Measurements from ENCODE around the gene CARMIL1.
"Not testable (repeated sequence)": the region's sequence is repeated elsewhere in the genome, so short reads cannot be mapped to it uniquely, and the experiment has no call there.

The CARMIL1 gene

GRCh38 chr6:25442898-25443297 lies 163.7 kb downstream of the CARMIL1 start (continued):
- TF ChIP-seq, protein P1, sequence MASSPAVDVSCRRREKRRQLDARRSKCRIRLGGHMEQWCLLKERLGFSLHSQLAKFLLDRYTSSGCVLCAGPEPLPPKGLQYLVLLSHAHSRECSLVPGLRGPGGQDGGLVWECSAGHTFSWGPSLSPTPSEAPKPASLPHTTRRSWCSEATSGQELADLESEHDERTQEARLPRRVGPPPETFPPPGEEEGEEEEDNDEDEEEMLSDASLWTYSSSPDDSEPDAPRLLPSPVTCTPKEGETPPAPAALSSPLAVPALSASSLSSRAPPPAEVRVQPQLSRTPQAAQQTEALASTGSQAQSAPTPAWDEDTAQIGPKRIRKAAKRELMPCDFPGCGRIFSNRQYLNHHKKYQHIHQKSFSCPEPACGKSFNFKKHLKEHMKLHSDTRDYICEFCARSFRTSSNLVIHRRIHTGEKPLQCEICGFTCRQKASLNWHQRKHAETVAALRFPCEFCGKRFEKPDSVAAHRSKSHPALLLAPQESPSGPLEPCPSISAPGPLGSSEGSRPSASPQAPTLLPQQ (tag by site-specific recombination; IDR thresholded peaks at IDR 0.05): 0 out of 2 replicates have a peak, but pooled peaks have one; percentile 51
- no peak for TF ChIP-seq ZNF404 (tag by site-specific recombination; IDR thresholded peaks at IDR 0.05)
- TF ChIP-seq ZNF654 (tag by site-specific recombination; IDR thresholded peaks at IDR 0.05; ENCODE audit: low read depth): no peak
- TF ChIP-seq ZNF433 (tag by site-specific recombination; IDR thresholded peaks at IDR 0.05; ENCODE audit: low read depth): no peak
- TF ChIP-seq ZNF558 (tag by site-specific recombination; IDR thresholded peaks at IDR 0.05): no peak
- TF ChIP-seq OSR2 (tag by site-specific recombination; IDR thresholded peaks at IDR 0.05): peak; percentile 32; the same call in 1 of the 2 replicates

GRCh38 chr6:25444521-25444920 lies 165.3 kb downstream of the CARMIL1 start:
- H3K36me3 ChIP-seq (ENCODE audit: control insufficient read depth in 2 of 2, insufficient read depth in 1 of 2, low read length in 2 of 2); H3K9me3 ChIP-seq (ENCODE audit: control insufficient read depth, insufficient read depth, low read depth, low read length); H3K27ac ChIP-seq (ENCODE audit: extremely low read depth, low read depth, low read length); H3K4me3 ChIP-seq (ENCODE audit: low read depth, low read length); POLR2A ChIA-PET; H3K4me1 ChIP-seq (ENCODE audit: control insufficient read depth, insufficient read depth, low read length); CTCF ChIA-PET: not testable (repeated sequence)
- TF ChIP-seq ZNF146 (tag by site-specific recombination; IDR thresholded peaks at IDR 0.05): peak; percentile 85

- Histone ChIP-seq H3K27ac (ENCODE audit: extremely low read depth, low read depth, low read length) (no peak overlapping the region), H3K4me3 (ENCODE audit: low read depth, low read length) (no peak overlapping the region), H3K4me1 (ENCODE audit: control insufficient read depth, insufficient read depth, low read length) (peaks cover 16% of the 10 kb centered on the region), H3K9me3 (ENCODE audit: control insufficient read depth, insufficient read depth, low read depth, low read length) (no peaks in the 10 kb centered on the region), H3K36me3 (ENCODE audit: control insufficient read depth in 2 of 2, insufficient read depth in 1 of 2, low read length in 2 of 2) (no peaks in the 10 kb centered on the region)
- ChIA-PET CTCF (interaction anchor here (0.6 to 2.4 kb wide), 2 partner anchors 10 to 168 kb away, joined by 3 to 6 read pairs; partner anchors contain the start of gene CARMIL1), POLR2A (interaction anchor here (0.6 kb wide), 1 partner anchor 51 kb away, joined by 3 read pairs; no protein-coding TSS in a partner anchor)
- TF ChIP-seq HOXA7 (CRISPR knock-in tag; IDR thresholded peaks at IDR 0.05; ENCODE audit: borderline replicate concordance) (no peak), AEBP2 (tag by site-specific recombination; IDR thresholded peaks at IDR 0.05; ENCODE audit: borderline replicate concordance) (no peak), ZNF791 (tag by site-specific recombination; IDR thresholded peaks at IDR 0.05) (no peak), ZNF423 (tag by site-specific recombination; IDR thresholded peaks at IDR 0.05) (no peak), ZNF747 (tag by site-specific recombination; IDR thresholded peaks at IDR 0.05) (no peak), ZNF658 (tag by site-specific recombination; IDR thresholded peaks at IDR 0.05) (no peak), ZNF596 (tag by site-specific recombination; IDR thresholded peaks at IDR 0.05) (no peak)
- TF ChIP-seq, protein P2, sequence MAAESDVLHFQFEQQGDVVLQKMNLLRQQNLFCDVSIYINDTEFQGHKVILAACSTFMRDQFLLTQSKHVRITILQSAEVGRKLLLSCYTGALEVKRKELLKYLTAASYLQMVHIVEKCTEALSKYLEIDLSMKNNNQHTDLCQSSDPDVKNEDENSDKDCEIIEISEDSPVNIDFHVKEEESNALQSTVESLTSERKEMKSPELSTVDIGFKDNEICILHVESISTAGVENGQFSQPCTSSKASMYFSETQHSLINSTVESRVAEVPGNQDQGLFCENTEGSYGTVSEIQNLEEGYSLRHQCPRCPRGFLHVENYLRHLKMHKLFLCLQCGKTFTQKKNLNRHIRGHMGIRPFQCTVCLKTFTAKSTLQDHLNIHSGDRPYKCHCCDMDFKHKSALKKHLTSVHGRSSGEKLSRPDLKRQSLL (tag by site-specific recombination; IDR thresholded peaks at IDR 0.05): no peak
These were observed 167.8 kb downstream of the CARMIL1 start for GRCh38 chr6:25446830-25447569.

GRCh38 chr6:25447570-25447929 lies 168.4 kb downstream of the CARMIL1 start:
- H3K4me1 ChIP-seq (ENCODE audit: control insufficient read depth, insufficient read depth, low read length): peaks cover 16% of the 10 kb centered on the region; the same call in 1 of the 2 replicates
- H3K4me3 ChIP-seq (ENCODE audit: low read depth, low read length): no peak overlapping the region
- no peaks in the 10 kb centered on the region for H3K9me3 ChIP-seq (ENCODE audit: control insufficient read depth, insufficient read depth, low read depth, low read length)
- no peak overlapping the region for H3K27ac ChIP-seq (ENCODE audit: extremely low read depth, low read depth, low read length)
- ChIA-PET POLR2A (interaction anchor here (0.6 kb wide), 1 partner anchor 51 kb away, joined by 3 read pairs; no protein-coding TSS in a partner anchor), CTCF (interaction anchor here (0.6 to 2.4 kb wide), 3 partner anchors 11 to 224 kb away, joined by 3 to 6 read pairs (median 4); partner anchors contain the start of gene CARMIL1)
- H3K36me3 ChIP-seq (ENCODE audit: control insufficient read depth in 2 of 2, insufficient read depth in 1 of 2, low read length in 2 of 2): no peaks in the 10 kb centered on the region
- TF ChIP-seq KLF9 (tag by site-specific recombination; IDR thresholded peaks at IDR 0.05; ENCODE audit: low read depth) (peak; percentile 45; the same call in 1 of the 2 replicates), ZNF791 (tag by site-specific recombination; IDR thresholded peaks at IDR 0.05) (no peak), ZFHX2 (tag by site-specific recombination; conservative IDR thresholded peaks at IDR 0.05) (peak; percentile 88), ZNF449 (tag by site-specific recombination; IDR thresholded peaks at IDR 0.05) (no peak), OVOL3 (tag by site-specific recombination; IDR thresholded peaks at IDR 0.05) (no peak), ZNF16 (tag by site-specific recombination; IDR thresholded peaks at IDR 0.05; ENCODE audit: low read depth) (no peak), SP7 (tag by site-specific recombination; IDR thresholded peaks at IDR 0.05) (no peak), EGR2 (tag by site-specific recombination; IDR thresholded peaks at IDR 0.05; ENCODE audit: low read depth) (peak; percentile 95), KLF8 (tag by site-specific recombination; IDR thresholded peaks at IDR 0.05) (no peak)
